ENCODE results near the gene MFSD8.
"Not testable (repeated sequence)": the region's sequence is repeated elsewhere in the genome, so short reads cannot be mapped to it uniquely, and the experiment has no call there.

DNA sequence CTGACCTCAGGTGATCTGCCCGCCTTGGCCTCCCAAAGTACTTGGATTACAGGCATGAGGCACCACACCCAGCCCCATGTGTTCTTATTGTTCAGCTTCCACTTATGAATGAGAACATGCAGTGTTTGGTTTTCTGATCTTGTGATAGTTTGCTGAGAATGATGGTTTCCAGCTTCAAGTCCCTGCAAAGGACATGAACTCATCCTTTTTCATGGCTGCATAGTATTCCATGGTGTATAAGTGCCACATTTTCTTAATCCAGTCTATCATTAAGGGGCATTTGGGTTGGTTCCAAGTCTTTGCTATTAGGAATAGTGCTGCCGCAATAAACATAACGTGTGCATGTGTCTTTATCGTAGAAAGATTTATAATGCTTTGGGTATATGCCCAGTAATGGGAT is 65.3 kb downstream of the MFSD8 start:
- TF ChIP-seq, protein P1, sequence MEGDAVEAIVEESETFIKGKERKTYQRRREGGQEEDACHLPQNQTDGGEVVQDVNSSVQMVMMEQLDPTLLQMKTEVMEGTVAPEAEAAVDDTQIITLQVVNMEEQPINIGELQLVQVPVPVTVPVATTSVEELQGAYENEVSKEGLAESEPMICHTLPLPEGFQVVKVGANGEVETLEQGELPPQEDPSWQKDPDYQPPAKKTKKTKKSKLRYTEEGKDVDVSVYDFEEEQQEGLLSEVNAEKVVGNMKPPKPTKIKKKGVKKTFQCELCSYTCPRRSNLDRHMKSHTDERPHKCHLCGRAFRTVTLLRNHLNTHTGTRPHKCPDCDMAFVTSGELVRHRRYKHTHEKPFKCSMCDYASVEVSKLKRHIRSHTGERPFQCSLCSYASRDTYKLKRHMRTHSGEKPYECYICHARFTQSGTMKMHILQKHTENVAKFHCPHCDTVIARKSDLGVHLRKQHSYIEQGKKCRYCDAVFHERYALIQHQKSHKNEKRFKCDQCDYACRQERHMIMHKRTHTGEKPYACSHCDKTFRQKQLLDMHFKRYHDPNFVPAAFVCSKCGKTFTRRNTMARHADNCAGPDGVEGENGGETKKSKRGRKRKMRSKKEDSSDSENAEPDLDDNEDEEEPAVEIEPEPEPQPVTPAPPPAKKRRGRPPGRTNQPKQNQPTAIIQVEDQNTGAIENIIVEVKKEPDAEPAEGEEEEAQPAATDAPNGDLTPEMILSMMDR (IDR thresholded peaks at IDR 0.05; ENCODE audit: low read depth, low read length) = not testable (repeated sequence)
- not testable (repeated sequence) for TF ChIP-seq EZH2phosphoT487 (IDR thresholded peaks at IDR 0.05; ENCODE audit: low read depth)
